ENCODE data around the gene SND1. TPM values are rescaled to one million over a fixed set of nuclear protein-coding genes. Genes with fewer than 3 reads are reported as not detected.

Gene SND1
- total RNA-seq, 1 experiment from 2014 or later, result 218 TPM

GRCh38 chr7:127655720-127656119 is 3.7 kb downstream of the SND1 start:
- H3K4me1 ChIP-seq (ENCODE audit: insufficient read depth, low read length), result peaks cover 3% of the 10 kb centered on the region; the same call in 1 of the 2 replicates
- no peak overlapping the region for H2AK5ac ChIP-seq (ENCODE audit: insufficient read length, low read length)
- no peak overlapping the region for H3K9ac ChIP-seq (ENCODE audit: extremely low read depth, insufficient read length, low read length)
- no peak overlapping the region for H3K27ac ChIP-seq (ENCODE audit: insufficient read length, low read depth, low read length)
- Mint-ChIP-seq H3K27ac (peak overlapping the region in 1 of 3 experiments; percentile 28; a peak in 1 of 7 replicates), H3K9me3 (no peaks in the 10 kb centered on the region), H3K27me3 (ENCODE audit: low read depth) (no peaks in the 10 kb centered on the region), H3K36me3 (ENCODE audit: insufficient read depth in 1 of 3, low read depth in 3 of 3) (peaks cover 8 to 30% (median 13%) of the 10 kb centered on the region in 3 experiments), H3K4me1 (peaks cover 43 to 45% of the 10 kb centered on the region in 2 experiments), H3K4me3 (peak overlapping the region in 1 of 2 experiments; percentile 21; a peak in 1 of 5 replicates)
- no peak for DNase-seq
- no peak overlapping the region for H3K56ac ChIP-seq (ENCODE audit: insufficient read length, low read depth, low read length)
- no peak overlapping the region for H2BK5ac ChIP-seq (ENCODE audit: insufficient read length, low read length)
- no CpG with 5 or more reads among the region's 2 CpGs for WGBS (ENCODE audit: extremely low coverage, insufficient read length, low lambda C conversion rate)
- no peak overlapping the region for H2BK20ac ChIP-seq (ENCODE audit: low read depth, low read length, poor library complexity, severe bottlenecking)
- H4K5ac ChIP-seq (ENCODE audit: insufficient read length, low read depth, low read length), result no peak overlapping the region
- no peaks in the 10 kb centered on the region for H3K27me3 ChIP-seq (ENCODE audit: insufficient read depth, low read length)
- no peak overlapping the region for H2BK15ac ChIP-seq (ENCODE audit: low read depth, low read length)
- H3K23me2 ChIP-seq (ENCODE audit: insufficient read length, low read depth, low read length, poor library complexity, severe bottlenecking), result peaks cover 5% of the 10 kb centered on the region
- H3K79me1 ChIP-seq (ENCODE audit: insufficient read depth, low read depth, low read length, poor library complexity, severe bottlenecking), result peaks cover 3% of the 10 kb centered on the region
- no peak overlapping the region for H4K8ac ChIP-seq (replicated peaks; ENCODE audit: insufficient read length, low read depth, low read length)
- no peak overlapping the region for H3T11ph ChIP-seq (ENCODE audit: low read length)
- peak overlapping the region; percentile 28 for H3K4me2 ChIP-seq (ENCODE audit: insufficient read depth, insufficient read length, low read length)
- no peak overlapping the region for H3K14ac ChIP-seq (ENCODE audit: insufficient read depth, low read length)
- H4K91ac ChIP-seq (ENCODE audit: insufficient read length, low read depth, low read length), result no peak overlapping the region
- H3K23ac ChIP-seq (ENCODE audit: insufficient read length, low read depth, low read length), result no peak overlapping the region
- no peak overlapping the region for H2AFZ ChIP-seq (ENCODE audit: low read length)
- H3K4ac ChIP-seq (ENCODE audit: low read depth, low read length), result no peak overlapping the region
- H2BK12ac ChIP-seq (ENCODE audit: insufficient read length, low read depth, low read length), result no peak overlapping the region
- no peak overlapping the region for H2BK120ac ChIP-seq (ENCODE audit: low read depth, low read length, poor library complexity, severe bottlenecking)
- TF ChIP-seq, protein P1, sequence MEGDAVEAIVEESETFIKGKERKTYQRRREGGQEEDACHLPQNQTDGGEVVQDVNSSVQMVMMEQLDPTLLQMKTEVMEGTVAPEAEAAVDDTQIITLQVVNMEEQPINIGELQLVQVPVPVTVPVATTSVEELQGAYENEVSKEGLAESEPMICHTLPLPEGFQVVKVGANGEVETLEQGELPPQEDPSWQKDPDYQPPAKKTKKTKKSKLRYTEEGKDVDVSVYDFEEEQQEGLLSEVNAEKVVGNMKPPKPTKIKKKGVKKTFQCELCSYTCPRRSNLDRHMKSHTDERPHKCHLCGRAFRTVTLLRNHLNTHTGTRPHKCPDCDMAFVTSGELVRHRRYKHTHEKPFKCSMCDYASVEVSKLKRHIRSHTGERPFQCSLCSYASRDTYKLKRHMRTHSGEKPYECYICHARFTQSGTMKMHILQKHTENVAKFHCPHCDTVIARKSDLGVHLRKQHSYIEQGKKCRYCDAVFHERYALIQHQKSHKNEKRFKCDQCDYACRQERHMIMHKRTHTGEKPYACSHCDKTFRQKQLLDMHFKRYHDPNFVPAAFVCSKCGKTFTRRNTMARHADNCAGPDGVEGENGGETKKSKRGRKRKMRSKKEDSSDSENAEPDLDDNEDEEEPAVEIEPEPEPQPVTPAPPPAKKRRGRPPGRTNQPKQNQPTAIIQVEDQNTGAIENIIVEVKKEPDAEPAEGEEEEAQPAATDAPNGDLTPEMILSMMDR (conservative IDR thresholded peaks at IDR 0.05), result no peak
- no peaks in the 10 kb centered on the region for H3K9me3 ChIP-seq (ENCODE audit: control insufficient read depth, low read depth, low read length)
- H3K18ac ChIP-seq (ENCODE audit: insufficient read length, low read depth, low read length), result no peak overlapping the region
- no peaks in the 10 kb centered on the region for H4K20me1 ChIP-seq (ENCODE audit: control insufficient read depth, insufficient read depth, insufficient read length)
- peaks cover 63% of the 10 kb centered on the region; the same call in 1 of the 2 replicates for H3K79me2 ChIP-seq (ENCODE audit: insufficient read depth, low read length)

Measured in H9 (cell line).